GM12874 (cell line): Measurements from ENCODE around the gene CMIP.

Experiments
- TF ChIP-seq, protein P1 (sequence below): IDR thresholded peaks from 2 replicates; pipeline ENCODE4 v1.5.1; 2011; ENCODE audit warnings: low read depth, mild to moderate bottlenecking, control low read depth, low read length, moderate library complexity; ENCODE audit not compliant: insufficient read depth

Gene CMIP

DNA sequence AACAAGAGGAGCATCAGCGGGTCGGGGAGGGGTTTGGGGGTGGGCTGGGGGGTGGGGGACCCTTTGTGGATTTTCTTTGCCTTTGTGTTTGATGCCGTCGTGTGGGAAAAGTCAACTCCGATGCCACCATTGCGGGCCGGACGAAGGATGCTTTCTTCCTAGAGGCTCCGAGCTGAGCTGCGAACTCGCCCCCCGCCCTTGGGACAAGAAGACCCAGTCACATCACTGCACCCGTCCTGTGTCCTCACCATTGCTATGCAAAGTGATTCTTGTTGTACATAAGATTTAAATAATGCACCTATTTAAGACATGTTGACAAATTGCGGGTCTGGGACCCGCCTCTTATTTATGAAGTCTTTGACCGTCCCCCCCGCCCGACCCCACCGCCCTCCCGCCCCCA is 265.4 kb downstream of the CMIP start:
- TF ChIP-seq, protein P1, sequence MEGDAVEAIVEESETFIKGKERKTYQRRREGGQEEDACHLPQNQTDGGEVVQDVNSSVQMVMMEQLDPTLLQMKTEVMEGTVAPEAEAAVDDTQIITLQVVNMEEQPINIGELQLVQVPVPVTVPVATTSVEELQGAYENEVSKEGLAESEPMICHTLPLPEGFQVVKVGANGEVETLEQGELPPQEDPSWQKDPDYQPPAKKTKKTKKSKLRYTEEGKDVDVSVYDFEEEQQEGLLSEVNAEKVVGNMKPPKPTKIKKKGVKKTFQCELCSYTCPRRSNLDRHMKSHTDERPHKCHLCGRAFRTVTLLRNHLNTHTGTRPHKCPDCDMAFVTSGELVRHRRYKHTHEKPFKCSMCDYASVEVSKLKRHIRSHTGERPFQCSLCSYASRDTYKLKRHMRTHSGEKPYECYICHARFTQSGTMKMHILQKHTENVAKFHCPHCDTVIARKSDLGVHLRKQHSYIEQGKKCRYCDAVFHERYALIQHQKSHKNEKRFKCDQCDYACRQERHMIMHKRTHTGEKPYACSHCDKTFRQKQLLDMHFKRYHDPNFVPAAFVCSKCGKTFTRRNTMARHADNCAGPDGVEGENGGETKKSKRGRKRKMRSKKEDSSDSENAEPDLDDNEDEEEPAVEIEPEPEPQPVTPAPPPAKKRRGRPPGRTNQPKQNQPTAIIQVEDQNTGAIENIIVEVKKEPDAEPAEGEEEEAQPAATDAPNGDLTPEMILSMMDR, result no peak

DNA sequence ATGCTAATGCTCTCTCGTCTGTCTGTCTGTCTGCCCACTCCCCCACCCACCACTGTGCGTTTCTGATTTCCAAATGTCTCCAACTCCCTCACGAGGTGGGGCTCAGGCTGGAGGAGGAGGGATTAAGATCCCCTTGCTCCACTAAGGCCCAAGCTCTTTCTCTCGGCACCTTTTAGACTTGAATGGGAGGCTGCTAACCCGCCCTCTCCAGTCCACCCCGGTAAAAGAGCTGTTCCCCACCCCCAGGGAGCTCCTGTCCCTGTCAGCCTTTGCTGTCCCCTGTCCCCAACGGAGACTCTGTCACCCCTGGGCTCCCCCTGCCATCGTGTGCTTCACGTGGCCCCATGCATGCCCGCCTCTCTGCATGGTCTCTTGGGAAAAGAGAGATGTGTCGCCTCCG is 266.0 kb downstream of the CMIP start:
- TF ChIP-seq, protein P1, result no peak

DNA sequence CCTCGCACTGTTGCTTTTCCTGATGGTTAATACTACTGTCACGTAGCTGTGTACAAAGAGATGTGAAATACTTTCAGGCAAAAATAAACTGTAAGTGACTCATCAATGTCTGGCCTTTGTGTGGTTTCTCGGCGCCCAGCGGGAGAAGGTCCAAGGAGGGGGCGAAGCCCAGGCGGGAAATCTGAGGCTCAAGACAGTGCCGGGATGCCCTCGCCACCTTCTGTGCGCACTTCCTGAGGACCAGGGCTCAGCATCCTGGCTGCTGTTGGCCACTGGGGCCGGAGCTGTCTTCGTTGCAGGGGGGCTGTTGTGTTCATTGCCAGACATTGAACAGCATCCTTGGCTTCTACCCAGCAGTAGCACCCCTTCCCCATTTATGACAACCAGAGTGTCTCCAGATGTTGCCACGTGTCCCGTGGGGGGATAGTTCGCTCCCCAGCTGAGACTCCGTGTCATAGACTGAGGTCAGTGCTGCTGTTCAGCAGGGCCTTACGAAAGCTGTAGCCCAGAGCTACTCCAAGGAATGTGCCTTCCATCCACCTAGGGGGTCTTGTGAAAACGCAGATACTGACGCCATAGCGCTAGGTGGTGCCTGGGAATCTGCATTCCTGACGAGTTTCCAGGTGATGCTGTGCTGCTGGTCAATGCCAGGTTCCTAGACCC is 267.2 kb downstream of the CMIP start:
- TF ChIP-seq, protein P1, result no peak

DNA sequence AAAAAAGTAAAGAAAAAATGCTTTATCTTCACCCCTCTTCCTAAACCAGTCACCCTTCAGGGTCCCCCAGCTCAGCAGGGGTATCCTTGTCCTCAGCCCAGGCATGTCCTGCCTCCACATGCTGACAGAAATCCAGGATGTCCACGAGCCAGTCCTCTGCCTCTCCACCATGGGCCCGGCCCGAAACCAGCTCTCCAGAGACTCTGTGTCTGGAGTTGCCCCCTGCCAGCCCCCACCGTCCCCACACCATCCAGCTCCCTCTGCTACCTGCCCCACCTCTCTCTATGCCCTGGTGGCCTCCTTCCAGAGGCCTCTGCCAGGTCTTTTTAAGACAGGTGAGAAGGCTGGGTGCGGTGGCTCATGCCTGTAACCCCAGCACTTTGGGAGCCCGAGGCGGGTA is 268.1 kb downstream of the CMIP start:
- TF ChIP-seq, protein P1, result no peak

DNA sequence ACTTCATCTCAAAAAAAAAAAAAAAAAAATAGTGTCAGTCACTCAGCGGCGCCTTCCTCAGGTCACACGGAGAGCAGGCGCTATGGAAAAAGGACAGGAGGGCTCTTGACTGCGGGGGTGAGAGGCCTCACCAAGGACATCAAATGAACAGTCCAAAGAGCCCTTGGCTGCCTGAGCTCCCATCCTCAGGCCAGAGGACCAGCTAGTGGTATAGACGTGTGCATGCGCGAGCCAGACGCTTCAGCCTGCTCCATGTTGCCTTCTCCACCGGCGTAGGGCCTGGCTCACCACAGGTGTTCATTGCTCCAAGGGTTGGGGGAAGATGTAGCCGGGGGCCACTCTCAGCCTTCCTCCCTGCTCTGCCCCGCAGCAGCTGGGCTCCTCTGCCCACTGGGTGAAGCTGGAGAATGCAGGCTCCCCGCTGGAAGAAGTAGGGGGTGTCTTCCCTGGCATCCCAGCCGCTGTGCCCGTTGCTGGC is 268.7 kb downstream of the CMIP start:
- TF ChIP-seq, protein P1, result no peak

DNA sequence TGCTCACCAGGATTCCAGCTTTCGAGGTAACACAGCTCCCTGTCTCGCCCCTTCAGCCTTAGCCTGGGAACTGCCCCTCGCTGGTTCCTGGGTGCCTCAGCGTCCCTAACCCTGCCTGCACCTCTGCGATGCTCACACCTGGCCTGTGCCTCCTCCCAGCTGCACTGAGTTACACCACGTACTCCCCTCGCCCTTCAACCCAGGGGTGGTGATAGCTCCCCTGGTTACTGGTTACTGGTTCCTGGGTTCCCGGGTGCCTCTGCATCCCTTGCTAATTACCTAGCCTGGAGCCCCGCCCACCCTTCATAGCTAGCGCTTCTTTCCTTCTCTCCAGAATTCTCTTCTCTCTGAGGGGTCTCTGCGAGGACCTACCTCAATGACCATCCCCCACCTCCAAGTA is 269.2 kb downstream of the CMIP start:
- TF ChIP-seq, protein P1, result no peak

DNA sequence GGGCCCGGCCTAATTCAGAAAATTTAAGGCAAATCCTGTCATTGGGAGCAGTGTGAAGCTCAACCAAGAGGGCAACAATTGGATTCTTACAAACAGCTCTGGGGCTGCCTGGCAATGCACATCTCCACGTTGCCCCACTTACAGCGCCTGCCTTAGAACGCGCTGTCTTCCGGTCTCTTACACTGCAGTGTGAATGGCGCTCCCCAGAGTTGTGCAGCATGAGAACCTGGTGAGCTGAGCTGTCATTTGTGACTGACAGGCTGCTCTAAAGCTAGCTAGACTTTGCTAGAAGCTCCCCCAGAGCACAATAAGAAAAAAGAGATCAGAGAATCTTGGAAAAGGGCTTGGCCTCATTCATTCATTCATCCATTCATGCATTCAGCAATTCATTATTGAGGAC is 270.0 kb downstream of the CMIP start:
- TF ChIP-seq, protein P1, result no peak
